GM12801 (cell line): Measurements from ENCODE around the gene SH3BGR.

Source experiments
- CTCF ChIP-seq: IDR thresholded peaks from one replicate; pipeline ENCODE4 v1.5.1; 2011; ENCODE audit warnings: control low read depth; ENCODE audit not compliant: insufficient read length; ENCODE audit errors: extremely low read depth

Gene SH3BGR

DNA sequence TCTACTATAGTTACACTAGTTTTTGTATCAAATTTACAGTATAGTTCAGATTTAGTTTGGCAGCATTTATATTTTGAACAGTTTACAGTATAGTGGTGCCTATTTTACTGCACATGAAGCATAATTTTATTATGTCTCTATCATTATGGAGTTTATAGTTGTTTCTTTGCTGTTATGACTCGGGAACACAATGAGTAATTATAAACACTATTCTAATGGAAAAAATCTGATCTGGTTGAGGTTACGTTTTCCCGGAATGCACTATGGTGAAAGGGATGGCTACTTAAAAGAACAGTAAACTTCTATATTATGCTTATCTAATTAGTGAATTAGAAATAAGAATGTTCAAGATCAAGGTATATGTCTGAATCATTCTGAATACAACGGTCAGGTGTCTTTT lies 16.8 kb upstream of the SH3BGR start:
- TF ChIP-seq CTCF: no peak

- no peak for TF ChIP-seq CTCF
These were observed 12.5 kb upstream of the SH3BGR start for GRCh38 chr21:39439232-39439631.

- TF ChIP-seq CTCF: no peak
These were observed 10.0 kb upstream of the SH3BGR start for GRCh38 chr21:39441502-39442475.

DNA sequence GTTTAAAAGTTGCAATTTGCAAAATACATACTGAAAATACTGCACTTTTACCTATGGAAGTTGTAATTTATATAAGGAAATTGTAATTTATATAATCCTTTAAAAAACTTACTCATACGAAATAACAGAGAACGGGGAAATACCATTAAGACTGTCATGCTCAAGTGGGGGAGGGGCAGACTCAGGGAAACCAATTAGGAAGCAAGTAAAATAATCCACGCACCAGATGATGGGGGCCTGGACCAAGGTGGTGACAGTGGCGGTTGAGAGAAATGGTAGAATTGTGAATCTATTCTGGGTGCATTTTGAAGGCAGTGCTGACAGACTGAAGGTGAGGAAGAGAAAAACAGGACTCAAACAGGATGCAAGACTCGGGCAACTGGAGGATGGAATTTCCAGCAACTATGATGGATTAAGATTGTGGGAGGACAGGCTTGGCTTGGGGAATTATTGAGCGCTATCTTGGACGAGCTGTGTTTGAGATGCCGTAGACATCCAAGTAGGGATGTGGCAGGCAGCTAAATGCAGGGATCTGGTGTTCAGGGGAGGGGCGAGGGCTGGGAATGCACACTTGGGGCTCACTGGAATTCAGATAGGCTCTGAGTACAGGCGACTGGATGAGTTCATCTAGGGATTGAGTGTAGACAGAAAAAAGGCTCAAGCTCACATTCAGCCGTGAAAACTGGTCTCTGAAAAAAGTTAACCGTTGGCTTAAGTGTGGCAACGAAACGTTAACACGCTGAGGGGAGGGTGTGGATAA lies 7.2 kb upstream of the SH3BGR start:
- TF ChIP-seq CTCF: no peak

- no peak for TF ChIP-seq CTCF
These were observed 6.2 kb upstream of the SH3BGR start, which contains the start of gene LCA5L for GRCh38 chr21:39445321-39446269. LCA5L (minus strand) TSS chr21:39445778; CDS start chr21:39428493, 17,285 bp downstream.

GRCh38 chr21:39447264-39447663 lies 4.5 kb upstream of the SH3BGR start:
- no peak for TF ChIP-seq CTCF
